Glutamatergic neuron (in vitro differentiated cells): ENCODE results near the gene ZFAND3. TPM values are rescaled to one million over a fixed set of nuclear protein-coding genes. Genes with fewer than 3 reads are reported as not detected.
A peak's percentile ranks its signal among the peaks of the same experiment; 100 is the strongest.

Source experiments
- DNase-seq: peaks from one replicate; pipeline ENCODE4 v3.0.0; 2022
- H3K27ac Mint-ChIP-seq: one replicate; pipeline ENCODE4 v1.8.0; 2020; ENCODE audit warnings: mild to moderate bottlenecking, mixed read lengths, inconsistent platforms; ENCODE audit not compliant: unreplicated experiment
- H3K27me3 Mint-ChIP-seq: one replicate; pipeline ENCODE4 v1.8.0; 2020; ENCODE audit warnings: mild to moderate bottlenecking, moderate library complexity, mixed read lengths, inconsistent platforms; ENCODE audit not compliant: unreplicated experiment
- H3K36me3 Mint-ChIP-seq: one replicate; pipeline ENCODE4 v1.8.0; 2020; ENCODE audit warnings: mild to moderate bottlenecking, mixed read lengths, inconsistent platforms; ENCODE audit not compliant: unreplicated experiment
- H3K4me1 Mint-ChIP-seq: one replicate; pipeline ENCODE4 v1.8.0; 2020; ENCODE audit warnings: mild to moderate bottlenecking, low read depth, mixed read lengths, inconsistent platforms; ENCODE audit not compliant: unreplicated experiment
- H3K4me3 Mint-ChIP-seq: one replicate; pipeline ENCODE4 v1.8.0; 2020; ENCODE audit warnings: mild to moderate bottlenecking, mixed read lengths, inconsistent platforms; ENCODE audit not compliant: unreplicated experiment
- H3K9me3 Mint-ChIP-seq: one replicate; pipeline ENCODE4 v1.8.0; 2020; ENCODE audit warnings: mild to moderate bottlenecking, moderate library complexity, mixed read lengths, inconsistent platforms; ENCODE audit not compliant: unreplicated experiment
- CTCF ChIP-seq: fragments of 200-600 bp; sonication (generic); IDR thresholded peaks from one replicate; pipeline ENCODE4 v1.5.0; 2021; ENCODE audit not compliant: partially characterized antibody, unreplicated experiment
- total RNA-seq: library from RNA; stranded (reverse); fragmentation: NEBNext Ultra II Directional; extraction: Animal tissue kit (Norgen Biotek cat#: 25700); gene quantifications from one replicate; pipeline ENCODE4 v1.2.1, GENCODE V29; 2021; ENCODE audit not compliant: unreplicated experiment

ZFAND3 gene
- total RNA-seq, 1 donor from 2014 or later = 115 TPM

GRCh38 chr6:37831457-37831856 lies 11.9 kb downstream of the ZFAND3 start:
- Mint-ChIP-seq H3K4me1 (peaks cover 41% of the 10 kb centered on the region), H3K36me3 (peaks cover 5% of the 10 kb centered on the region), H3K9me3 (peaks cover 5% of the 10 kb centered on the region), H3K27me3 (peaks cover 4% of the 10 kb centered on the region), H3K4me3 (peak overlapping the region; percentile 34), H3K27ac (peak overlapping the region; percentile 31)
- no peak for DNase-seq
- no peak for TF ChIP-seq CTCF

- H3K27ac Mint-ChIP-seq = no peak overlapping the region
- TF ChIP-seq CTCF = no peak
- H3K36me3 Mint-ChIP-seq = peaks cover 5% of the 10 kb centered on the region
- peaks cover 2% of the 10 kb centered on the region for H3K9me3 Mint-ChIP-seq
- no peak overlapping the region for H3K4me3 Mint-ChIP-seq
- no peaks in the 10 kb centered on the region for H3K27me3 Mint-ChIP-seq
- DNase-seq = no peak
- peaks cover 13% of the 10 kb centered on the region for H3K4me1 Mint-ChIP-seq
Measured at GRCh38 chr6:37835923-37836322, 16.4 kb downstream of the ZFAND3 start.

- Mint-ChIP-seq H3K27me3 (no peaks in the 10 kb centered on the region), H3K36me3 (peaks cover 5% of the 10 kb centered on the region), H3K27ac (no peak overlapping the region), H3K4me3 (no peak overlapping the region), H3K9me3 (no peaks in the 10 kb centered on the region), H3K4me1 (no peaks in the 10 kb centered on the region)
- no peak for DNase-seq
- no peak for TF ChIP-seq CTCF
Measured at GRCh38 chr6:37838219-37838921, 18.8 kb downstream of the ZFAND3 start.

- no peaks in the 10 kb centered on the region for H3K27me3 Mint-ChIP-seq
- no peak for TF ChIP-seq CTCF
- H3K4me1 Mint-ChIP-seq = peaks cover 4% of the 10 kb centered on the region
- no peak overlapping the region for H3K4me3 Mint-ChIP-seq
- no peaks in the 10 kb centered on the region for H3K9me3 Mint-ChIP-seq
- no peaks in the 10 kb centered on the region for H3K36me3 Mint-ChIP-seq
- DNase-seq = no peak
- H3K27ac Mint-ChIP-seq = no peak overlapping the region
Measured at GRCh38 chr6:37840143-37840939, 20.8 kb downstream of the ZFAND3 start.

- no peak overlapping the region for H3K27ac Mint-ChIP-seq
- peaks cover 4% of the 10 kb centered on the region for H3K4me1 Mint-ChIP-seq
- no peaks in the 10 kb centered on the region for H3K27me3 Mint-ChIP-seq
- H3K9me3 Mint-ChIP-seq = no peaks in the 10 kb centered on the region
- no peak for TF ChIP-seq CTCF
- no peak for DNase-seq
- no peak overlapping the region for H3K4me3 Mint-ChIP-seq
- H3K36me3 Mint-ChIP-seq = no peaks in the 10 kb centered on the region
Measured at GRCh38 chr6:37840940-37841300, 21.4 kb downstream of the ZFAND3 start.
